Cardiac fibroblast (primary cell): ENCODE results near the gene GLRA2.

ENCODE experiments used
- DNase-seq, 2 donors: peaks; one replicate each; pipeline versions ENCODE4 v3.0.0 to v3.0.0-alpha.2; 2010; ENCODE audit warnings: low read depth in 2 of 2
- H3K4me3 ChIP-seq, 2 donors: replicated peaks in 1 of 2; 1 replicate in 1 of 2; 2 replicates in 1 of 2; pipeline ENCODE4 v1.5.1; 2011; ENCODE audit warnings: low read depth in 2 of 2, low read length in 2 of 2, mild to moderate bottlenecking in 2 of 2, moderate library complexity in 1 of 2
- TF ChIP-seq, protein P1 (sequence below): IDR thresholded peaks from one replicate; pipeline ENCODE4 v1.5.1; 2011; ENCODE audit warnings: low read depth, mild to moderate bottlenecking, low read length, inconsistent platforms

Gene GLRA2

DNA sequence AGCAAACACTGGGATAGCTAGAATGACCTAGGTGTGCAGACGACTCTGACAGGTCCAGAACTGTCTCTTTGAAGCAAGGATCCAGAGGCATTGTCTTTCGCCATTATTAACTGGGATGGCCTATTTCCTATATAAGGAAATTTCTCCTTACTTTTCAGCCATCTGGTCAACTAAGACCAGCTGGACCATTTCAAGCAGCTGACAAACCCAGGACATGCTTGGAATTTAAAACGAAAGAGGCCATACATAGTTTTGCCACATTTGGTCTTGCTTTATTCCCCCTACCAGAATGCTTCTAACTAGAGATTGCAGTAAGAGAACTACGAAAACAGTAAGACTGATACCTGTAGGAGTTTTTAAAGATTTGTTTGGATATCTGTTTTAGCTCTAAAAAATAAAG is 87.0 kb downstream of the GLRA2 start:
- H3K4me3 ChIP-seq = no peak overlapping the region
- TF ChIP-seq, protein P1, sequence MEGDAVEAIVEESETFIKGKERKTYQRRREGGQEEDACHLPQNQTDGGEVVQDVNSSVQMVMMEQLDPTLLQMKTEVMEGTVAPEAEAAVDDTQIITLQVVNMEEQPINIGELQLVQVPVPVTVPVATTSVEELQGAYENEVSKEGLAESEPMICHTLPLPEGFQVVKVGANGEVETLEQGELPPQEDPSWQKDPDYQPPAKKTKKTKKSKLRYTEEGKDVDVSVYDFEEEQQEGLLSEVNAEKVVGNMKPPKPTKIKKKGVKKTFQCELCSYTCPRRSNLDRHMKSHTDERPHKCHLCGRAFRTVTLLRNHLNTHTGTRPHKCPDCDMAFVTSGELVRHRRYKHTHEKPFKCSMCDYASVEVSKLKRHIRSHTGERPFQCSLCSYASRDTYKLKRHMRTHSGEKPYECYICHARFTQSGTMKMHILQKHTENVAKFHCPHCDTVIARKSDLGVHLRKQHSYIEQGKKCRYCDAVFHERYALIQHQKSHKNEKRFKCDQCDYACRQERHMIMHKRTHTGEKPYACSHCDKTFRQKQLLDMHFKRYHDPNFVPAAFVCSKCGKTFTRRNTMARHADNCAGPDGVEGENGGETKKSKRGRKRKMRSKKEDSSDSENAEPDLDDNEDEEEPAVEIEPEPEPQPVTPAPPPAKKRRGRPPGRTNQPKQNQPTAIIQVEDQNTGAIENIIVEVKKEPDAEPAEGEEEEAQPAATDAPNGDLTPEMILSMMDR = no peak
- peak in 1 of 2 donors; percentile 3 for DNase-seq

DNA sequence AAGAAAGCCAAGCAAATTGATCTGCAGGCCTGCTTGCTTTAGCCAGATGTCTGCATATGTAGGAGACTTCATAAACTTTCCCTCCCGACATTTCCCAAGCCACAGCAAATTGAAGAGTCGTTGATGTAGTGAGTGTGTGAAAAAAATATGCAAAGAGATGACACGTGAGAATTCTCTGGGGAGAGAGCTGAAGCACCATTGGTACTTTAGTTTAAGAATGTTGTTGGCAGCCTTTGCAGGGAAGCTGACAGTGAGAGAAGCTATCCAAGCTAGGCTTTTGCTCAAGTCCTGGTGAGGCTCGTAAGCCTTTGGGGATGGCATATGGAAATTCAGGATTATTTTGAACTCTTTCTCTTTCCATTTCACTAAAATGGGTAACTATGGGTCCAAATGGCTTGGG is 87.5 kb downstream of the GLRA2 start:
- H3K4me3 ChIP-seq = no peak overlapping the region

DNA sequence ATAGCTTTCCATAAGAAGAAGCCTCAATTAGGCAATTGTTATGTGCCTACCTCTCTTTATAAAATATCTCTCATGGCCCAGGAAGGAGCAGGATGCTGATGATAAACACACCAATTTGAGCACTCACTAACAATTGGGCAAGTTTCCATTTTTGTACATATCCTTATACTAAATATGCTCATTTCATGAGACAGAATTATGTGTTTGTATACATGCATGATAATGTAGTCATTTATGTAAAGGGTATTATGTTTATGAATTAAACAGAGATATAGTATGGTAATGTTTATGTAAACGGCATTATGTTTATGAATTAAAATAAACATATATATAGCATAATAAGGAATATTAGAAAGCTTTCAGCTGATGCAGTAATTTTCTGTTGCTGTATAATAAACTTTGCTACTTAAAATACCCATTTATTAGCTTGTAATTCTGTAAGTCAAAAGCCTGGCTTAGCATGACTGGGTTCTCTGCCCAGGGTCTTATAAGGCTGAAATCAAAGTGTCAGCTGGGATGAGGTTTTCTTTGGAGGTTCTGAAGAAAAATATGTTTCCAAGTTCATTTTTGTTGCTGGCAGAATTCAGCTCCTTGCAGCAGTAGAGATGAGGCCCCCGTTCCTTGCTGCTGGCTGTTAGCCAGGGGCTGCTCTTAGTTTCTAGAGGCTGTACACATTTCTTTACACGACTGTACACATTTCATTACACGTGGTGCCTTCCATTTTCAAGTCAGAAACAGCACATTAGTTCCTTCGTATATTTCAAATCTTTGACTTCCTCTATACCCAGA is 89.0 kb downstream of the GLRA2 start:
- no peak for DNase-seq
- TF ChIP-seq, protein P1 = no peak
- H3K4me3 ChIP-seq = no peak overlapping the region

More for the DNA sequence above, 87.5 kb downstream of the GLRA2 start:
- DNase-seq = peak; percentile 14 to 29
- TF ChIP-seq, protein P1 = no peak

DNA sequence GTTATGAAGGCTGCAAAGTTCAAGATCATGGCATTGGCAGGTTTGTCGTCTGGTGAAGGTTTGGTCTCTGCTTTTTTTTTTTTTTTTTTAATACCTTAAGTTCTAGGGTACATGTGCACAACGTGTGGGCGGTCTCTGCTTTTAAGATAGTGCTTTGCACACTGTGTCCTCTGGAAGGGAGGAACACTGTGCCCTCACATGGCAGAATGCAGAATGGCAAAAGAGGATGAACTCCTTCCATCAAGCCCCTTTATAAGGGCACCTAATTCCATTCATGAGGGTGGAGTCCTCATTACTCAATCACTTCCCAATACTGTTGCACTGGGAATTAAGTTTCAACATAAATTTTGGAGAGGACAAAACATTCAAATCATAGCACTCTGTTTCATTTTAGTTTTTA is 101.4 kb downstream of the GLRA2 start:
- DNase-seq = peak in 1 of 2 donors; percentile 0
- H3K4me3 ChIP-seq = no peak overlapping the region
- TF ChIP-seq, protein P1 = no peak

DNA sequence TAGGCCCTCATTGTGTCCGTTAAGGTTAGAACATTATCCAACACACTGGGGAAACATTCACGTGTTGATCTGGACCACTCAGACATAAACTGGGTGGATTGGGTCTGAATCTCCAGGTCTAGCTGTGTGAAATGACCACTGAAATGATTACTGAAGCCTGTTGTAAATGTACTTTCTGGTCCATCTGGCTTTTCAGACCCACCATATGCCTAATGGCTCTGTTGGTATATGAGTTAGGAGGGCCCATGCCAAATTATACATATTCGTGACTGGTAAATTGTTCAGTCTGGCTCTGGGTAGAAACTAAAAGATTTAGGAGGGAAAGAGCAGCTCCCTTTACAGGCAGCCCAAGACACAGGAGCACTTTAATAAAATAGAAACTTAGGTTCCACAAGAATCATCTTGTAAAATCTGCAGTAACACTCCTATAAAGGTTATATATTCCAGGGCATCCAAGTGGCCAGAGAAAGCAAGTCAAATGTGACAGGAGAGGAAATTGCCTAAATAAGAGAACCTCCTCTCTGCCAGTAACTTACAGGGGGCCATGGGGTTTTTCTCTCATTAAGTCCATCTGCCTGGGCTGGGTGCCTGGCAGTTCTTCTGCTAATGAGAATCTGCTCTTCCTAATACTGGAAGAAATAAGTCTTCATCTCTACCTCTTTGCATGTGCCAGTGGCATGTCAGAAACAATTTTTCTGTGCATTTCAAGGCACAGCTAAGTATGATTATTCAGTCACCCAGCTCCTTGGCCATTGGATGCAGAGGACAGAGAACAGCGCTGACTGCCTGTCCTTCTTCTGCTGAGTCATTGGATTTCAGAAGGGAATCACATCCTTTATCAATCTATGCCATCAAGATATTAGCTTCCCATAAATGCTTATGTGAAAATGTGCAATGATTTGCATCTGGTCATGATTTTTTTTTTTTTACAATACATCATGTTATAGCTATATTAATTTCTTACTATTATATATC is 112.6 kb downstream of the GLRA2 start:
- TF ChIP-seq, protein P1 = no peak
- H3K4me3 ChIP-seq = no peak overlapping the region
- no peak for DNase-seq

DNA sequence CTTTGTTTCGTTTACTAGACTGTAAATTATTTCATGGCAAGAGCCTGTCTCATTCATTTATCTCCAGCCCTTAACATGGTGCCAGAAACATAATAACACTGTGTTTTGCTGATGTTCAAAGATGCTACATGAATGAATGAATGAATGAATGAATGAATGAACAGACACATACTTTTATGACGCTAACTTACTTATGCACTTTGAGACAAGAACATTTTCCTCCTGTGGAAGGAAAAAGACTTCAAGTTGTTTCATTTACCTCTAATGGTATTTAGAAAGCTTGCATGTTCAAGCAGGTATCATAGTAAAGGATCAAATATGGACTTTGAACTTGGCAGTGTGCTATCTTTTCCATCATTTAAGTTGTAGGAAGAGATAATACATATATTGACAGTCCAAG is 131.6 kb downstream of the GLRA2 start:
- H3K4me3 ChIP-seq = no peak overlapping the region
- no peak for DNase-seq
- TF ChIP-seq, protein P1 = no peak
